ENCODE results near the gene C1orf167.

- TF ChIP-seq POLR2A (IDR thresholded peaks at IDR 0.05) (no peak), POLR2AphosphoS5 (IDR thresholded peaks at IDR 0.05) (peak in 1 of 3 donors; percentile 39), CTCF (IDR thresholded peaks at IDR 0.05 in 8 of 11, conservative IDR thresholded peaks at IDR 0.05 in 3 of 11) (no peak)
Observed at GRCh38 chr1:11835441-11836225, 73.6 kb downstream of the C1orf167 start.
